Vagina (tissue), 2 donors: ENCODE measurements around the gene ANGPTL3.

ENCODE experiments used
- POLR2AphosphoS5 ChIP-seq, 2 donors: sonication (generic); formaldehyde crosslinking; IDR thresholded peaks; one replicate each; pipeline ENCODE4 v1.9.0; 2017; ENCODE audit warnings: antibody characterized with exemption in 2 of 2, mild to moderate bottlenecking in 2 of 2, low read depth in 1 of 2; ENCODE audit not compliant: insufficient read depth in 1 of 2
- TF ChIP-seq, protein P1 (sequence below), 3 experiments: fragments of 450-650 bp in 2 of 3; fragments of 200-600 bp in 1 of 3; sonication (generic) in 1 of 3; IDR thresholded peaks; one replicate each; pipeline ENCODE4 v1.5.1; 2017 to 2019; ENCODE audit warnings: antibody characterized with exemption in 3 of 3, mild to moderate bottlenecking in 2 of 3, moderate library complexity in 2 of 3

- TF ChIP-seq, protein P1, sequence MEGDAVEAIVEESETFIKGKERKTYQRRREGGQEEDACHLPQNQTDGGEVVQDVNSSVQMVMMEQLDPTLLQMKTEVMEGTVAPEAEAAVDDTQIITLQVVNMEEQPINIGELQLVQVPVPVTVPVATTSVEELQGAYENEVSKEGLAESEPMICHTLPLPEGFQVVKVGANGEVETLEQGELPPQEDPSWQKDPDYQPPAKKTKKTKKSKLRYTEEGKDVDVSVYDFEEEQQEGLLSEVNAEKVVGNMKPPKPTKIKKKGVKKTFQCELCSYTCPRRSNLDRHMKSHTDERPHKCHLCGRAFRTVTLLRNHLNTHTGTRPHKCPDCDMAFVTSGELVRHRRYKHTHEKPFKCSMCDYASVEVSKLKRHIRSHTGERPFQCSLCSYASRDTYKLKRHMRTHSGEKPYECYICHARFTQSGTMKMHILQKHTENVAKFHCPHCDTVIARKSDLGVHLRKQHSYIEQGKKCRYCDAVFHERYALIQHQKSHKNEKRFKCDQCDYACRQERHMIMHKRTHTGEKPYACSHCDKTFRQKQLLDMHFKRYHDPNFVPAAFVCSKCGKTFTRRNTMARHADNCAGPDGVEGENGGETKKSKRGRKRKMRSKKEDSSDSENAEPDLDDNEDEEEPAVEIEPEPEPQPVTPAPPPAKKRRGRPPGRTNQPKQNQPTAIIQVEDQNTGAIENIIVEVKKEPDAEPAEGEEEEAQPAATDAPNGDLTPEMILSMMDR (IDR thresholded peaks at IDR 0.05), result no peak
- no peak for TF ChIP-seq POLR2AphosphoS5 (IDR thresholded peaks at IDR 0.05; ENCODE audit: insufficient read depth in 1 of 2, low read depth in 1 of 2)
Observed at GRCh38 chr1:62643283-62643682, 46.0 kb downstream of the ANGPTL3 start.
